Transverse colon (tissue), 4 donors: Measurements from ENCODE around the gene PITPNM1. TPM values are rescaled to one million over a fixed set of nuclear protein-coding genes. Genes with fewer than 3 reads are reported as not detected.

ENCODE experiments used
- DNase-seq: peaks from one replicate; pipeline ENCODE4 v3.0.0-alpha.2; 2019
- H3K27ac ChIP-seq, 4 donors: fragments of 200-600 bp; sonication (generic); 2 replicates each; pipeline ENCODE4 v1.5.1; 2016 to 2018; ENCODE audit warnings: inconsistent platforms in 4 of 4
- H3K27me3 ChIP-seq: fragments of 200-600 bp; sonication (generic); 2 replicates; pipeline ENCODE4 v1.5.1; 2017; ENCODE audit warnings: inconsistent platforms
- H3K36me3 ChIP-seq, 4 donors: fragments of 200-600 bp; sonication (generic); 2 replicates each; pipeline ENCODE4 v1.5.1; 2017 to 2019; ENCODE audit warnings: inconsistent platforms in 4 of 4
- H3K4me1 ChIP-seq, 4 donors: fragments of 200-600 bp; sonication (generic); 2 replicates each; pipeline ENCODE4 v1.5.1; 2017 to 2020; ENCODE audit warnings: inconsistent platforms in 4 of 4
- H3K4me3 ChIP-seq, 4 donors: fragments of 200-600 bp; sonication (generic); 1 replicate in 1 of 4; 2 replicates in 3 of 4; pipeline versions ENCODE4 v1.5.1 to v1.6.1; 2017 to 2019; ENCODE audit warnings: inconsistent platforms in 4 of 4
- H3K9me3 ChIP-seq, 2 donors: fragments of 200-600 bp; sonication (generic); 2 replicates each; pipeline ENCODE4 v1.5.1; 2017 to 2019; ENCODE audit warnings: inconsistent platforms in 2 of 2
- EP300 ChIP-seq: sonication (generic); formaldehyde crosslinking; IDR thresholded peaks from one replicate; pipeline ENCODE4 v1.6.1; 2017; ENCODE audit warnings: antibody characterized with exemption, low read depth
- POLR2A ChIP-seq: fragments of 450-650 bp; IDR thresholded peaks from one replicate; pipeline ENCODE4 v1.6.1; 2016; ENCODE audit warnings: antibody characterized with exemption, mild to moderate bottlenecking, moderate library complexity
- POLR2AphosphoS5 ChIP-seq, 3 donors: sonication (generic); formaldehyde crosslinking; IDR thresholded peaks; one replicate each; pipeline ENCODE4 v1.6.1; 2016; ENCODE audit warnings: antibody characterized with exemption in 3 of 3
- whole genome bisulfite sequencing, 2 donors: methylation state at CpG; one replicate each; pipeline ENCODE4 v1.1.5; 2018; ENCODE audit warnings: low coverage in 1 of 2; 5-methylcytosine and 5-hydroxymethylcytosine counted together
- in situ Hi-C, 4 donors: fragments of 200-750 bp; cut with MboI; loops; one replicate each; pipeline versions ENCODE4 v1.15.0 to v1.15.1; 2017; ENCODE audit warnings: low sequenced_read_pairs in 3 of 4, low pct_ligation_motif_present in 1 of 4, low pct_unique_long_range_greater_than_20kb in 1 of 4
- intact Hi-C: fragments of 100-400 bp; cut with DNase I; formaldehyde crosslinking; loops from one replicate; pipeline ENCODE4 v1.15.1; 2023; ENCODE audit warnings: low total_unique reads
- total RNA-seq, 4 donors: library from RNA; depleted of rRNA; stranded (reverse); fragments of >200 nt; gene quantifications; one replicate each; pipeline ENCODE4 v1.1.0, GENCODE V29; 2016
- TF ChIP-seq, protein P1 (sequence below), 5 experiments: fragments of 200-600 bp in 3 of 5; fragments of 450-650 bp in 2 of 5; sonication (generic) in 3 of 5; IDR thresholded peaks; 1 replicate in 2 of 5; 2 replicates in 3 of 5; pipeline ENCODE4 v1.5.1; 2016 to 2017; ENCODE audit warnings: antibody characterized with exemption in 5 of 5, inconsistent platforms in 3 of 5, mild to moderate bottlenecking in 2 of 5, moderate library complexity in 1 of 5

Gene PITPNM1
- total RNA-seq, 4 donors from 2014 or later = 23.5 to 451 (median 60.8) TPM

DNA sequence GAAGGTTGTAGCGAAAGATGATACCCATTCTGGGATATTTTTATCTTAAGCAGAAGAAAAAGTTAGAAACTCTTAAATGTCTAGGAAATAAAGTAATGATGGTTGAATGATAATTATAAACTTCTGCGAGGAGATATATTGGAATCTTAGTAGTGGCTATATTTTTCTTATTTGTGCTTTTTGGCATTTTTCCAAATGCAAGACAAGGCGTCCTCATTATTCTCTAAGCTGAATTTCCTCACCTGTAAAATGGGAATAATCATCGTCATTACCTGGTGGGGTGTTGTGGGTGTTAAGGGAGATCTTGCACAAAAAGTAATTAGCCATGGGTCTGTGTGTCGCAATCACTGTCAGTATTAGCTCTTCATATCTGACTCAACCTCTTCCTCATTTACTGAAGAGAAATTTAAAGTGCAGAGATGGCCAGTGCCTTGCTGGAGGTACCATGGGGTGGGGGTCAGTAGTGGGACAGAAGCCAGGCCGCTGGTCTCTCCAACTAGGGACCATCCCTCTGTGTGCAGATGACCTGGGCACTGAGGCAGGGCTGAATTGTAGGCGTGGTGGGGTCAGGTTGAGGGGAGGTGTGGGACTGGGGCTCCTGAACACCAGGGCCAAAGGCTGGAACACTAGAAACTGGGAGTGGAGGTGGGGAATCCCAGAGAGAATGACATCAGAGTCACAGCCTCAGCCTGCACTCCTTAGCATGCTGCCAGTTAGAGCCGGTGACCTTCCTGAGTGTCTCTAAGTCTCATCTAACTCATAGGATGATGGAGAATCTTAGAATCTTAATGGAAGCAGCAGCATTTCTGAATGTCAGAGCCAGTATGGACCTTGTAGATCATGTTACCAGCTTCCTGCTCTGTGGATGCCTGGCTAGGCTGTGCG is 4.1 kb downstream of the PITPNM1 start:
- TF ChIP-seq, protein P1, sequence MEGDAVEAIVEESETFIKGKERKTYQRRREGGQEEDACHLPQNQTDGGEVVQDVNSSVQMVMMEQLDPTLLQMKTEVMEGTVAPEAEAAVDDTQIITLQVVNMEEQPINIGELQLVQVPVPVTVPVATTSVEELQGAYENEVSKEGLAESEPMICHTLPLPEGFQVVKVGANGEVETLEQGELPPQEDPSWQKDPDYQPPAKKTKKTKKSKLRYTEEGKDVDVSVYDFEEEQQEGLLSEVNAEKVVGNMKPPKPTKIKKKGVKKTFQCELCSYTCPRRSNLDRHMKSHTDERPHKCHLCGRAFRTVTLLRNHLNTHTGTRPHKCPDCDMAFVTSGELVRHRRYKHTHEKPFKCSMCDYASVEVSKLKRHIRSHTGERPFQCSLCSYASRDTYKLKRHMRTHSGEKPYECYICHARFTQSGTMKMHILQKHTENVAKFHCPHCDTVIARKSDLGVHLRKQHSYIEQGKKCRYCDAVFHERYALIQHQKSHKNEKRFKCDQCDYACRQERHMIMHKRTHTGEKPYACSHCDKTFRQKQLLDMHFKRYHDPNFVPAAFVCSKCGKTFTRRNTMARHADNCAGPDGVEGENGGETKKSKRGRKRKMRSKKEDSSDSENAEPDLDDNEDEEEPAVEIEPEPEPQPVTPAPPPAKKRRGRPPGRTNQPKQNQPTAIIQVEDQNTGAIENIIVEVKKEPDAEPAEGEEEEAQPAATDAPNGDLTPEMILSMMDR (IDR thresholded peaks at IDR 0.05) = no peak
- TF ChIP-seq POLR2A = no peak
- no peak for TF ChIP-seq POLR2AphosphoS5 (IDR thresholded peaks at IDR 0.05)
- TF ChIP-seq EP300 = no peak
- peaks cover 13 to 28% (median 18%) of the 10 kb centered on the region in 4 donors for H3K4me1 ChIP-seq
- no peak overlapping the region for H3K27ac ChIP-seq
- in situ Hi-C loops = no loop called here
- H3K4me3 ChIP-seq = no peak overlapping the region
- intact Hi-C loops = no loop called here
- H3K9me3 ChIP-seq = no peaks in the 10 kb centered on the region
- no peak for DNase-seq
- WGBS, 2 donors = 93 to 95% methylated on average over 5 to 9 of the region's 9 CpGs
- H3K36me3 ChIP-seq = no peaks in the 10 kb centered on the region
- no peaks in the 10 kb centered on the region for H3K27me3 ChIP-seq

DNA sequence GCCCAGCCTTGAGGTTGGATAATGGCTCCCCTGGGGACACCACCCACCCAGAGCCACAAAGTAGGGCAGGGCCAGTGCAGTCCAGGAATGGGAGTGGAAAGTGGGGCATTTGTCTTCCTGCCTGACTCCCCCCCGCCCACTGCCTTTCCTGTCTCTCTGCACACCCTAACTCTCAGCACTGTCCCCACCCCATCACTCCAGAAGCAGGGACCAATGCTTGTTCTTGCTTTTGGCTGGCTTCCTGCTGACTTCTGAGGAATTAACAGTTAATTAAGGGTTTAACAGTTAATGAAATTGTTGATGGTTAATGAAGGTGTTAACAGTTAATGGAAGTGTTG is 4.7 kb downstream of the PITPNM1 start:
- in situ Hi-C loops (no loop called here), intact Hi-C loops (no loop called here)
- no peak for DNase-seq
- TF ChIP-seq, protein P1 (IDR thresholded peaks at IDR 0.05) = no peak
- TF ChIP-seq EP300 (no peak), POLR2A (no peak), POLR2AphosphoS5 (IDR thresholded peaks at IDR 0.05) (no peak)
- Histone ChIP-seq H3K27ac (no peak overlapping the region), H3K4me1 (peaks cover 8 to 22% (median 13%) of the 10 kb centered on the region in 4 donors), H3K4me3 (no peak overlapping the region), H3K36me3 (no peaks in the 10 kb centered on the region), H3K9me3 (no peaks in the 10 kb centered on the region), H3K27me3 (no peaks in the 10 kb centered on the region)
- WGBS, 2 donors = 87% methylated on average over 1 of the region's 1 CpG; no CpG with 5 or more reads in 1 of the 2 donors

DNA sequence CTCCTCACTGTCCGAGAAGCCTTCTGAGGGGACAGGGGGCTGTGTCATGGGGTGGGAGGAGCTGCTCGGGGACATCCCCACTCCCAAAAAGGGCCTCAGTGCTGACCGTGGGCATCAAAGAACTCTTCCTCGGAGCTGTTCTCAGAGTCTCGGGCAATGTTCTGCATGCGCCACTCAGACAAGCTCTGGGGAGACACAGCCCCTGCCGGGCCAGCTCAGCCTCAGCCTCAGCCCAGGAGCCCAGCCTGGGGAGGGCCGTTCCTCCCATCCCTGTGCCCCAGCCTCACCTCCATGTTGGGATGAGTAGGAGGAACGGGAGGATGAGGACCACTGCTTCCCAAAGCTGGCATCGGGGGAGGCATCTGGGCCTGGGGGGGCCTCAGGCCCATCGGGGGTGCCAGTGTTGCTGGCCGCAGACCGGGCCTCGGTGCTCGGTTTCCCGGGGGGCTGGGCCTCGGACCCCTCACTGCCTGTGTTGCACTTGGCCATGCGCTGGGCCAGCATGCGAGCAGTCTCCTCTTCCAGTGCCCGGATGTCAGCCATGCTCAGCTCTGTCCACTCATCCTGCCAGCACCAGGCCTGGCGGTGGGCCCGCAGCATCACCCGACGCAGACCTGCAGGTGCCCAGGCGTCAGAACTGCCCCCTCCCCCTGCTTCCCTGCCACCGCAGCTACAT is 5.2 kb downstream of the PITPNM1 start:
- in situ Hi-C loops = no loop called here
- TF ChIP-seq EP300 (no peak), POLR2AphosphoS5 (IDR thresholded peaks at IDR 0.05) (no peak), POLR2A (no peak)
- TF ChIP-seq, protein P1 (IDR thresholded peaks at IDR 0.05) = no peak
- Histone ChIP-seq H3K9me3 (no peaks in the 10 kb centered on the region), H3K4me3 (no peak overlapping the region), H3K36me3 (no peaks in the 10 kb centered on the region), H3K27me3 (no peaks in the 10 kb centered on the region), H3K4me1 (peaks cover 6 to 17% (median 10%) of the 10 kb centered on the region in 4 donors), H3K27ac (no peak overlapping the region)
- 95% methylated on average over 14 of the region's 26 CpGs; no CpG with 5 or more reads in 1 of the 2 donors for WGBS, 2 donors
- intact Hi-C loops = no loop called here
- no peak for DNase-seq

DNA sequence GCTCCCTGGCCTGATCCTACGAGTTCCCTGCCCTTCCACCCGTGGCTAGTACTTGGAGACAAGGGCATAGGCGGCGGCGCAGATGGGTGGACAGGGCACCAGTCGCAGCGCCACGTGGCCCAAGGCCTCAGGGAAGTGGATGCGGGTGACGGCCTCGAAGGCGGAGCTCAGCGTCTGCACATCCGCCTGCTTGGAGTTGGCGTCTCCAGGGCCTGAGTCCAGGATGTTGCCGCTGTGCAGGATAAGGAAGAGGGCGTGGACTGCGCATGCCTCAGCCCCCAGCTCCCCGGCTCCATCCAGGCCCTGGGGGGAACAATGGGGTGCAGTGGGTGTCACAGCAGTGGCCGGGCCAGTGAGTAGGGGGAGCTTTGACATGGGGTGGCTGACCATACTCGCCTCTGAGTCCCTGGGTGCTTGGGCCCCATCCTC is 6.6 kb downstream of the PITPNM1 start:
- intact Hi-C loops = no loop called here
- H3K27me3 ChIP-seq = no peaks in the 10 kb centered on the region
- in situ Hi-C loops = no loop called here
- H3K9me3 ChIP-seq = no peaks in the 10 kb centered on the region
- H3K4me1 ChIP-seq = peaks cover 2 to 3% (median 2%) of the 10 kb centered on the region in 4 donors
- WGBS, 2 donors = 90% methylated on average over 16 of the region's 21 CpGs; no CpG with 5 or more reads in 1 of the 2 donors
- TF ChIP-seq POLR2A (no peak), EP300 (no peak), POLR2AphosphoS5 (IDR thresholded peaks at IDR 0.05) (no peak)
- TF ChIP-seq, protein P1 (IDR thresholded peaks at IDR 0.05) = no peak
- H3K27ac ChIP-seq = no peak overlapping the region
- H3K36me3 ChIP-seq = peaks cover 0 to 3% (median 0%) of the 10 kb centered on the region in 4 donors
- DNase-seq = no peak
- H3K4me3 ChIP-seq = no peak overlapping the region
